Measurements from ENCODE around the gene CELF1.

The CELF1 gene

GRCh38 chr11:47418454-47419259 lies 134.3 kb downstream of the CELF1 start:
- no peak overlapping the region for H3K4me3 ChIP-seq (ENCODE audit: low read length)
- no peaks in the 10 kb centered on the region for H3K4me1 ChIP-seq (ENCODE audit: insufficient read depth, low read length)
- no peak overlapping the region for H3K9ac ChIP-seq (ENCODE audit: low read depth, low read length)
- H3K27ac ChIP-seq (ENCODE audit: low read length) = no peak overlapping the region
- no peaks in the 10 kb centered on the region for H3K9me3 ChIP-seq (ENCODE audit: insufficient read depth, low read depth, low read length)
- H3K27me3 ChIP-seq (ENCODE audit: insufficient read depth, low read length) = no peaks in the 10 kb centered on the region
- H3K36me3 ChIP-seq (ENCODE audit: insufficient read depth, low read depth, low read length) = peaks cover 68% of the 10 kb centered on the region

- H3K4me1 ChIP-seq (ENCODE audit: insufficient read depth, low read length) = no peaks in the 10 kb centered on the region
- no peak overlapping the region for H3K9ac ChIP-seq (ENCODE audit: low read depth, low read length)
- H3K4me3 ChIP-seq (ENCODE audit: low read length) = no peak overlapping the region
- H3K36me3 ChIP-seq (ENCODE audit: insufficient read depth, low read depth, low read length) = peaks cover 59% of the 10 kb centered on the region
- H3K27me3 ChIP-seq (ENCODE audit: insufficient read depth, low read length) = no peaks in the 10 kb centered on the region
- no peaks in the 10 kb centered on the region for H3K9me3 ChIP-seq (ENCODE audit: insufficient read depth, low read depth, low read length)
- H3K27ac ChIP-seq (ENCODE audit: low read length) = no peak overlapping the region
Measured at GRCh38 chr11:47417712-47418111, 135.2 kb downstream of the CELF1 start.

- Histone ChIP-seq H3K4me3 (ENCODE audit: low read length) (no peak overlapping the region), H3K36me3 (ENCODE audit: insufficient read depth, low read depth, low read length) (peaks cover 42% of the 10 kb centered on the region), H3K27ac (ENCODE audit: low read length) (no peak overlapping the region), H3K9me3 (ENCODE audit: insufficient read depth, low read depth, low read length) (no peaks in the 10 kb centered on the region), H3K4me1 (ENCODE audit: insufficient read depth, low read length) (no peaks in the 10 kb centered on the region), H3K9ac (ENCODE audit: low read depth, low read length) (no peak overlapping the region), H3K27me3 (ENCODE audit: insufficient read depth, low read length) (no peaks in the 10 kb centered on the region)
Measured at GRCh38 chr11:47415949-47416472, 136.9 kb downstream of the CELF1 start.

All from iPS-20b (cell line).